OCI-LY7 (cell line): ENCODE data around the gene TTC28. TPM values are rescaled to one million over a fixed set of nuclear protein-coding genes. Genes with fewer than 3 reads are reported as not detected.

Source experiments
- BruUV-seq: library from RNA; stranded (reverse); fragments of 400-500 nt; replicated peaks from 2 replicates; lab custom pipeline; 2021; lab: Mats Ljungman, UMichigan
- CTCF ChIA-PET: fragments of 300-600 bp; sonication (Branson Sonifier 250); formaldehyde crosslinking; loops from one replicate; lab custom pipeline; 2022; ENCODE audit warnings: antibody characterized with exemption; ENCODE audit not compliant: unreplicated experiment; lab: Charles Lee
- POLR2A ChIA-PET: fragments of 300-600 bp; sonication (Branson Sonifier 250); formaldehyde crosslinking; loops from one replicate; lab custom pipeline; 2022; ENCODE audit warnings: antibody characterized with exemption; lab: Charles Lee
- DNase-seq: peaks from one replicate; pipeline ENCODE4 v3.0.0-alpha.2; 2015; ENCODE audit warnings: low spot score
- H2AFZ ChIP-seq: fragments of 200-600 bp; sonication (generic), shearing (Covaris generic); 2 replicates; pipeline ENCODE4 v1.6.1; 2014; ENCODE audit warnings: mild to moderate bottlenecking, antibody characterized with exemption, low read length, moderate library complexity
- H3K27ac ChIP-seq: fragments of 200-600 bp; sonication (generic); 2 replicates; pipeline ENCODE4 v1.5.1; 2014; ENCODE audit warnings: mixed run types, low read depth, mild to moderate bottlenecking, moderate library complexity, low read length, inconsistent platforms; ENCODE audit not compliant: poor library complexity, severe bottlenecking
- H3K36me3 ChIP-seq: fragments of 200-600 bp; sonication (generic); 2 replicates; pipeline ENCODE4 v1.6.1; 2014; ENCODE audit warnings: mild to moderate bottlenecking, antibody characterized with exemption, low read length, moderate library complexity, mixed read lengths; ENCODE audit not compliant: insufficient read depth
- H3K4me1 ChIP-seq: fragments of 200-600 bp; sonication (generic); 2 replicates; pipeline ENCODE4 v1.5.1; 2014; ENCODE audit warnings: mild to moderate bottlenecking, low read length; ENCODE audit not compliant: insufficient read depth, poor library complexity, severe bottlenecking
- H3K4me2 ChIP-seq: fragments of 200-600 bp; sonication (generic); 2 replicates; pipeline ENCODE4 v1.6.1; 2014; ENCODE audit warnings: mild to moderate bottlenecking, low read length
- H3K4me3 ChIP-seq: fragments of 200-600 bp; sonication (generic); 2 replicates; pipeline ENCODE4 v1.5.1; 2014; ENCODE audit warnings: mild to moderate bottlenecking, low read depth, low read length; ENCODE audit not compliant: poor library complexity, severe bottlenecking
- H3K79me2 ChIP-seq: fragments of 200-600 bp; sonication (generic); 2 replicates; pipeline ENCODE4 v1.6.1; 2016; ENCODE audit warnings: low read depth, mild to moderate bottlenecking, low read length, moderate library complexity, mixed read lengths; ENCODE audit not compliant: insufficient read depth
- H3K9me2 ChIP-seq: fragments of 200-600 bp; sonication (generic); 2 replicates; pipeline ENCODE4 v1.6.1; 2016; ENCODE audit warnings: mild to moderate bottlenecking, low read length, mixed read lengths; ENCODE audit not compliant: insufficient read depth
- H3K9me3 ChIP-seq: fragments of 200-600 bp; sonication (generic); 2 replicates; pipeline ENCODE4 v1.6.1; 2014; ENCODE audit warnings: mild to moderate bottlenecking, mixed run types, low read length, mixed read lengths
- H4K20me1 ChIP-seq: fragments of 200-600 bp; sonication (generic); 2 replicates; pipeline ENCODE4 v1.6.1; 2014; ENCODE audit warnings: mild to moderate bottlenecking, antibody characterized with exemption, low read length, moderate library complexity, mixed read lengths; ENCODE audit not compliant: insufficient read depth
- EZH2phosphoT487 ChIP-seq: fragments of 200-600 bp; sonication (generic); IDR thresholded peaks from 2 replicates; pipeline ENCODE4 v1.6.1; 2018; ENCODE audit warnings: low read depth, borderline replicate concordance, mild to moderate bottlenecking, mixed run types, antibody characterized with exemption, low read length, moderate library complexity, mixed read lengths
- intact Hi-C: fragments of 100-400 bp; cut with micrococcal nuclease; formaldehyde crosslinking; loops from one replicate; pipeline ENCODE4 v1.10.0; 2022; ENCODE audit not compliant: unreplicated experiment
- total RNA-seq, 2 experiments: library from RNA; depleted of rRNA in 1 of 2; stranded (reverse); fragments of >200 nt in 1 of 2; shearing (Covaris generic) in 1 of 2; gene quantifications; 2 replicates each; pipeline ENCODE4 v1.2.3, GENCODE V29; 2014 to 2022
- TF ChIP-seq, protein P1 (sequence below): fragments of 200-600 bp; sonication (generic); conservative IDR thresholded peaks from 2 replicates; pipeline ENCODE4 v1.5.1; 2014; ENCODE audit warnings: mild to moderate bottlenecking, antibody characterized with exemption, low read length, moderate library complexity, mixed read lengths

Gene TTC28
- total RNA-seq, 2 experiments from 2014 or later: under 0.01 to 0.55 TPM

DNA sequence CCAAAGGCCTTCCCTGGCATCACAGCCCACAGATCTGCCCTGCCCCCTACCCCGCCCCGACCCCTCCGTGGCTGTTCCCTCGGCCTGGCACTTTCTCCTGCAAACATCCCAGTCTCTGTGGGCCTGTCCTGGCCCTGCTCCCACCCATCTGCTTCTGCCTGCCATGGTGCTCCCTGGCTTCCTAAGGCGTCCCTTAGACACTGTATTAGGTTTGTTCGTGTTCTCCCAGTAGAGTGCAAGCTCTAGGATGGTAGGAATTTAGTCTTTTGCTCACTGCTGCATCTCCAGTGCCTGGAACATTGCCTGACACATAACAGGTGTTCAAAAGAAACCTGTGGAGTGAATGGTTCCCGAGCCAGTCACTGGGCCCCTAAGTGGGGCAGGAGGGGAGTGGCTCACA lies 690.9 kb downstream of the TTC28 start:
- no peaks in the 10 kb centered on the region for H4K20me1 ChIP-seq
- no peaks in the 10 kb centered on the region for H3K36me3 ChIP-seq
- DNase-seq: no peak
- intact Hi-C loops: no loop called here
- H3K9me3 ChIP-seq: no peaks in the 10 kb centered on the region
- H2AFZ ChIP-seq: no peak overlapping the region
- no peak overlapping the region for H3K4me3 ChIP-seq
- 0 out of 2 replicates have a peak overlapping the region, but pooled peaks have one; percentile 5 for H3K4me2 ChIP-seq
- CTCF ChIA-PET: interaction anchor here (0.5 kb wide), 1 partner anchor 46 kb away, joined by 3 read pairs; no protein-coding TSS in a partner anchor
- no peaks in the 10 kb centered on the region for H3K79me2 ChIP-seq
- no peaks in the 10 kb centered on the region for H3K9me2 ChIP-seq
- POLR2A ChIA-PET: interaction anchor here (0.6 kb wide), 1 partner anchor 26 kb away, joined by 5 read pairs; no protein-coding TSS in a partner anchor
- TF ChIP-seq EZH2phosphoT487: no peak
- TF ChIP-seq, protein P1, sequence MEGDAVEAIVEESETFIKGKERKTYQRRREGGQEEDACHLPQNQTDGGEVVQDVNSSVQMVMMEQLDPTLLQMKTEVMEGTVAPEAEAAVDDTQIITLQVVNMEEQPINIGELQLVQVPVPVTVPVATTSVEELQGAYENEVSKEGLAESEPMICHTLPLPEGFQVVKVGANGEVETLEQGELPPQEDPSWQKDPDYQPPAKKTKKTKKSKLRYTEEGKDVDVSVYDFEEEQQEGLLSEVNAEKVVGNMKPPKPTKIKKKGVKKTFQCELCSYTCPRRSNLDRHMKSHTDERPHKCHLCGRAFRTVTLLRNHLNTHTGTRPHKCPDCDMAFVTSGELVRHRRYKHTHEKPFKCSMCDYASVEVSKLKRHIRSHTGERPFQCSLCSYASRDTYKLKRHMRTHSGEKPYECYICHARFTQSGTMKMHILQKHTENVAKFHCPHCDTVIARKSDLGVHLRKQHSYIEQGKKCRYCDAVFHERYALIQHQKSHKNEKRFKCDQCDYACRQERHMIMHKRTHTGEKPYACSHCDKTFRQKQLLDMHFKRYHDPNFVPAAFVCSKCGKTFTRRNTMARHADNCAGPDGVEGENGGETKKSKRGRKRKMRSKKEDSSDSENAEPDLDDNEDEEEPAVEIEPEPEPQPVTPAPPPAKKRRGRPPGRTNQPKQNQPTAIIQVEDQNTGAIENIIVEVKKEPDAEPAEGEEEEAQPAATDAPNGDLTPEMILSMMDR: no peak
- H3K27ac ChIP-seq: no peak overlapping the region
- BruUV-seq: no TSS peak
- peaks cover 83% of the 10 kb centered on the region for H3K4me1 ChIP-seq

DNA sequence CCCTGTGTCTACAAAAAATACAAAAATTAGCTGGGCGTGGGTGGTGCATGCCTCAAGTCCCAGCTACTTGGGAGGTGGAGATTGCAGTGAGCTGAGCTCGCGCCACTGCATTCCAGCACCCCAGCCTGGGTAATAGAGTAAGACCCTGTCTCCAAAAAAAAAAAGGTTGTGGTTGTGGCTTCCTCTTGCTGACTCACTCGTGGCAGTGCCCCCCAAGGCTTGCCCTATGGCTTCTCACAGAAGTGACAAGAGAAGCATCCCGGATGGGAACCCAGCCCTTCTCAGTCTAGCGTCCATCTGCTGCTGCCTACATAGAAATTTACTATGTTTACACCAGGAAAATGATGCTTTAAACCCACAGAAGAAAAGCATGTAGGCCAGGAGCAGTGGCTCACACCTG lies 692.1 kb downstream of the TTC28 start:
- intact Hi-C loops: no loop called here
- Histone ChIP-seq H3K27ac (no peak overlapping the region), H3K4me1 (peaks cover 71% of the 10 kb centered on the region), H4K20me1 (no peaks in the 10 kb centered on the region), H3K36me3 (no peaks in the 10 kb centered on the region), H2AFZ (no peak overlapping the region), H3K4me2 (no peak overlapping the region), H3K4me3 (no peak overlapping the region), H3K9me3 (no peaks in the 10 kb centered on the region), H3K79me2 (no peaks in the 10 kb centered on the region), H3K9me2 (no peaks in the 10 kb centered on the region)
- no peak for DNase-seq
- CTCF ChIA-PET: no interaction called here
- BruUV-seq: no TSS peak
- TF ChIP-seq, protein P1: no peak
- TF ChIP-seq EZH2phosphoT487: no peak
- POLR2A ChIA-PET: interaction anchor here (0.7 kb wide), 1 partner anchor 13 kb away, joined by 3 read pairs; no protein-coding TSS in a partner anchor

GRCh38 chr22:27986937-27987336 lies 692.7 kb downstream of the TTC28 start:
- CTCF ChIA-PET: no interaction called here
- Histone ChIP-seq H2AFZ (no peak overlapping the region), H3K4me1 (peaks cover 65% of the 10 kb centered on the region), H3K36me3 (no peaks in the 10 kb centered on the region), H3K9me3 (no peaks in the 10 kb centered on the region), H4K20me1 (no peaks in the 10 kb centered on the region), H3K27ac (no peak overlapping the region), H3K79me2 (no peaks in the 10 kb centered on the region), H3K4me3 (no peak overlapping the region), H3K4me2 (no peak overlapping the region), H3K9me2 (no peaks in the 10 kb centered on the region)
- TF ChIP-seq, protein P1: no peak
- no peak for TF ChIP-seq EZH2phosphoT487
- BruUV-seq: no TSS peak
- intact Hi-C loops: no loop called here
- DNase-seq: no peak
- POLR2A ChIA-PET: no interaction called here
